Measurements from ENCODE around the gene GSG1.
A peak's percentile ranks its signal among the peaks of the same experiment; 100 is the strongest.

GSG1 gene

DNA sequence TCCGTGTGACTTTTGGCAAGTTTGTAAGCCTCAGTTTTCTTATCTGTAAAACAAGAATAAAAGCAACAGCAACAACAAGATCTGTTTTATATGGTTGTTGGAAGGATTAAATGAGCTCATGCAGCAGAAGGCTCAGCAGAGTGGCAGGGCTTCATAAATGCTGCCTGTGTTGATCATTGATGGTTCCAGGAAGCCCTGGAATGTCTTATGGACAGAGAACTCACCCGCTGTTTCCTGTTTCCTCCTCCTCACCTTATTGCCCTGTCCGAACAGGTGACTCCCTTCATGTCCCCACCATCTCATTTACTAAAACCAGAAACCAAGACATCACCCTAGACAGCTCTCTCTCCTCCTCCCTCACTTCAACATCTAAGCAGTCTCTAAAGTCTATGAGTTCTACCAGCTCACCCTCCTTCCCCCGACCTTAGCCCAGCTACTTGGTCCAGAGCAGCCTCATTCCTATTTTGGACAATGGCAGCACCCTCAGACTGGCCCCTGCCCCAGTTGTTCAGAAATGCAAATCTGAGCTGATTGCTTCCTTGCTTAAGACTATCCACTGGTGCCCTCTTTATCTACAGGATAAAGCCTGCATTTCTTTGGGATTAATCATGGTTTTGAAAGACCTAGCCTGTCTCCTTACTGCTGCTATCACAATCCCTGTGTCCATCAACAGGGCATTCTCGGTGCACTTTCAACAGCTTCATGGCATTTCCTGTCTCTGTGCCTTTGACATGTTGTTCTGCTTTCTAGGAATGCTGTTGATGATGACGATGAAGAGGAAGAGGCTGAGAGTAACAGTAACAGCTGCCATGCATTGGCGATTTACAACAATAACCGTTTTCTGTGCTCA lies 21.4 kb upstream of the GSG1 start:
- Histone ChIP-seq H3K27ac (no peak overlapping the region), H3K4me3 (no peak overlapping the region)

DNA sequence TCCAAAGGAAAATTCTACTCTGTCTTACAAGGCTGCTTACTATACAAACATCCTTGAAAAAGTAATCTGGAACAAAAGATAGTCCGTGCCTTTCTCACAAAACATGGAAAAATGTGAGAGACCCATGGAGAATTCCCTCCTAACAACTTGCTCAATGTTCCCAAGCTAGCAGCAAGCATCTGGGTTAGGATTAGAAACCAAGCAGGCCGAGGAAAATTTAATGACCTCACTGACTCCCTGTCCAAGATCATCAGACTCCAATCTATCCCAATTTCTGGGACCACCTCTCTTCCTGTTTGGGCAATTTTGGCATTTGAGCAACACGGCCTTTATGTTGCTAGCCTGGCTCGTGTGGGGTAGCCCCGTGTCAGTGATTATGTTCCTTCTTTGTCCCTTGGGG lies 18.1 kb upstream of the GSG1 start:
- no peak overlapping the region for H3K4me3 ChIP-seq
- no peak overlapping the region for H3K27ac ChIP-seq

DNA sequence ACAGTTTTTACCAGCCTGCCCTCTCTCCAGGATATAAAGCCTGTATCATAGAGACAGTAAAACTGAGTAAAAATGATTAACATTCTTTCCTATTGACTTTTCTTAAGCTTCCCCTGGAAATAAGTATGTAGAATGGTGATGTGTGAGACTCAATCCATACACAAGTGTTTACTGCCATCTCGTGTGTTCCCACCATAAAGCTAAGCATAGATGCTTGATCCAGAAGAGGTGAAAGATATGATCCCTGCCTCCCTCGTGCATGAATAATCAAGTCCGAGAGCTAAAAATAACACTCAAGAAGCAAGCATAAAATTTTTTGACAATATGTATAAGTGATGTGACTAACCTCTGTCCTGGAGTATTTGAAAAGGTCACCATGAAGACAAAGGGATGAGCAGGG lies 16.9 kb upstream of the GSG1 start:
- no peak overlapping the region for H3K4me3 ChIP-seq
- no peak overlapping the region for H3K27ac ChIP-seq

DNA sequence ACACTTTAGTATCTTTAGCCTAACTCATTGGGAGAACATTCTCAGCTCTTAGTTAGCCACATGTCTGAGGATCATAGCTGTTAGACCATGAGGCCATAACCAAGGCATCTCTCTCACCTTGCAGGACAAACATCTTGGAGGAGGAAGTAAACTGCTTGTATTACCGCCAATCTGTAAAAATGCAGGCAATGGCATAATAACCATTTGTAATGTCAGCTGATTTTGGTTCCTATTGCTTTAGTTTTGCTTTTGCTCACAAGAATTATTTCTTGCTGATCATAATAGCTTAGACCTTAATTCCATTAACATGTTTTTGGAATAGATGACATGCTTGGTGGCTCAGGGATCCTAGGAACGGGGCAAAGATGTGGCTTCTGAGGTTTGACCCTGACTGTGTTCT lies 16.4 kb upstream of the GSG1 start:
- H3K27ac ChIP-seq, result no peak overlapping the region
- H3K4me3 ChIP-seq, result no peak overlapping the region

DNA sequence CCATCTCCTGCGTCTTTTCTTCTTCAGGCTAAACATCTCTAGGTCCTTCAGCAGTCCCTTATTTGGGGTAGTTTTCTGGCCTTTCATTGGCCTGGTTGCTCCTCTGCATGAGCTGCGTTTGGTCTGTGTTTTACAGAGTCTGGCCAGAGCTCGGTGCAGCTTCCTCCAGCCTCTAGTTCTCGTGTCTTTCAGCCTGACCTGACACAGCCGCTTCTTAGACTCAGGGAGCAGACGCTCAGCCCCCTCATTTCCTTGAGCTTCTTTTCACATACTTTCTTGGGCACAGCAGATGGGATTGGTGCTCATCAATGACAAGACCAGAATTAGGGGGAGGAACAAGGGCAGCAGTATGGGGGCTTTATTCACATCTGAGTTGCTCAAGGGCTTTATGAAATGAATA lies 13.6 kb upstream of the GSG1 start:
- H3K4me3 ChIP-seq, result no peak overlapping the region
- no peak overlapping the region for H3K27ac ChIP-seq

DNA sequence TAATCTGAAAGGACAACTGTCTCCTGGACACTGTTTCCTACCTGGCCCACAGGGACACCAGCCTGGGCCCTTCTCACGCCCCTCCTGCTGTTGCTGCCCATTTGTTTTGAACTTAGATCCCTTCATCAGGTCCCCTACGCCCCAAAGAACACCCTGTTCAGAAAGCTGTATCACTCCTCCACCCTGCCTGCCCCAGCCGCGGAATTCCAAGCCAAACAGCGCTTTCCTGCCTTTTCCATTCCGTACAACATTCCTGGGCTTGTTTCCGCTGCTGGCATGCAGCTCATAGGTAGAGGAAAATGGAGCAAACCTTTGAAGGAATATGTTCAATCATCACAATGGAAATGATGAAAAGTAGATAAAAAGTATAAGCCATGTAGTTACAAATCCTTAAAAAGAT lies 12.8 kb upstream of the GSG1 start:
- Histone ChIP-seq H3K4me3 (no peak overlapping the region), H3K27ac (no peak overlapping the region)

DNA sequence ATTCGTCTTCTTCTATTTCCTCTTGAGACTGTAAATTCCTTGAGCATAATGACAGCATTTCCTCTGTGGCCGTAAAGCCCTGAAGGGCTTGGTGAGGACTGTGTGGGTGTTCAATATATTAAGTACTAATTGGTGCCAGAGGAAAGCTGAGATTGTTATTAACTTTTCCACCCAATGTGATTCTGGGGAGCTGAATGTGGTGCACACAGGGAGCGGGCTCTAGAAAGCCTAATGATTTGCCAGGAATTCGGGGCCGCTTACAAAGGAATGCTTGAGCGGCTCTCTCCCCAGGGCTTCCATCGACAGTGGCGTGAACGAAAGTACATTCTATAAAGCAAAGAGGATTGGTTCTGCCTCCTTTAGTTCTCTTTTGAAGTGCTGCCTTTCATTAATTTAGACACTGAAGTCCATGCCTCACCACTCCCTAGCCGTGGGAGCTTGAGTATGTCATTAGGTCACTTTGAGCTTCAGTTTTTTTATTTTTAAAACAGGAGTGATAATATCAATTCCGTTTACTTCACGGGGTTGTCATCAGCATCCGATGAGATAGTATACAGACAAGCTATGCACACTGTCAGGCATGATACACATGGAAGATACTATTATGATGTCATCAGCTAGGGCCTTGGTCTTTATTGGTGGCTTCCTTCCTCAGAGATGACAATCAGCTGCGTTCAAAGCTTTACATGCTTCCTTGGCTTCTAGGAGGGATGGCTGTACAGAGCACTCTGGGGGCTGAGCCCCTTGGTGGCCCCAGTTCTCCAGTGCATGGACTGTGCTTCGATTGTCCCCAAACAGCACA lies 11.0 kb upstream of the GSG1 start:
- H3K4me3 ChIP-seq, result no peak overlapping the region
- H3K27ac ChIP-seq, result peak overlapping the region in 2 of 21 experiments; percentile 37 to 69

DNA sequence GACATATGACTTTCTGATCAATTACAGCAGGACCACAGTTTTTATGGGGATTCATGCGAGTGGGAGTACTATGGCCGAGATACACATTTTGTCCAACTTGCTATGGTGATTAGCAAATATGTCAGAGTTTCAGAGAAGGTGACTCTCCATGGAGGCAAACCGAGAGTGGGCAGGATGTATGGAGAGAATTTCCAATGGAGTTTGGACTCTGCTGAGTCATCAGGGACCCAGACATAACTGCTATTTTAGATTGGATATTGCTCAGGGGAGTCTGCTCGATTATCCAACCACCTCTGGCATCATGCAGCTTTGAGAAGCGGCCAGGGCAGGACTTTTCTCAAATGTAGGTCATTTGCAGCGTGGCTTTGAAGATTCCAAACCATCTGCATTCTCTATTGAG lies 9.5 kb upstream of the GSG1 start:
- Histone ChIP-seq H3K4me3 (no peak overlapping the region), H3K27ac (no peak overlapping the region)

DNA sequence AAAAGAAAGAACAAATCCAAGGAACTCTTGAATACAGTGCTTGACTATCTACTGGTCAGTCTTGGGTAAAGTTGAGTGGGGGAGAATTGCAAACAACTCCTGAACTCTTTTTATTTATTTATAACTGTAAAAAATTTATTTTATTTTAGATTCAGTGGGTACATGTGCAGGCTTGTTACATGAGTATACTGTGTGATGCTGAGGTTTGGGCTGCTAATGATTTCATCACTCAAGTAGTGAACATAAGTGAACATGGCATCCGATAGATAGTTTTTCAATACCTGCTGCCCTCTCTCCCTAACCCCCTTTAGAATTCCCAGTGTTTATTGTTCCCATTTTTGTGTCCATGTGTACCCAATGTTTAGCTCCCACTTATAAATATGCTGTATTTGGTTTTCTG lies 3.2 kb upstream of the GSG1 start:
- no peak overlapping the region for H3K27ac ChIP-seq
- no peak overlapping the region for H3K4me3 ChIP-seq

DNA sequence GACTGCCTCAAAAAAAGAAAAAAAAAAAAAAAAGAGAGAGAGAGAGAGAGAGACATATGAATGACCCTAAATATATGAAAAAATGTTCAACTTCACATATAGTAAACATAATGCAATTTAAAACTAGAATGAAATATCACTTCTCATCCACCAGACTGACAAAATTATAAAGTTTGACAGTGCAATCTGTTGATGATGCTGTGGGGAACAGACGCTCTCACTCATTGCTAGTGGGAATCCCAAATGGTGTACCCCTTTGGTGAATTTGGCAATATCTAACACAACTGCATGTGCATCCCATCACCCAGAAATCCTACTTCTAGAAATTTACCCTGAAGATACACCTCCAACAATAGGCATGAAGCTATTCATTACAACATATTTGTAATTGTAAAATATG lies 2.3 kb upstream of the GSG1 start:
- Histone ChIP-seq H3K4me3 (no peak overlapping the region), H3K27ac (no peak overlapping the region)

DNA sequence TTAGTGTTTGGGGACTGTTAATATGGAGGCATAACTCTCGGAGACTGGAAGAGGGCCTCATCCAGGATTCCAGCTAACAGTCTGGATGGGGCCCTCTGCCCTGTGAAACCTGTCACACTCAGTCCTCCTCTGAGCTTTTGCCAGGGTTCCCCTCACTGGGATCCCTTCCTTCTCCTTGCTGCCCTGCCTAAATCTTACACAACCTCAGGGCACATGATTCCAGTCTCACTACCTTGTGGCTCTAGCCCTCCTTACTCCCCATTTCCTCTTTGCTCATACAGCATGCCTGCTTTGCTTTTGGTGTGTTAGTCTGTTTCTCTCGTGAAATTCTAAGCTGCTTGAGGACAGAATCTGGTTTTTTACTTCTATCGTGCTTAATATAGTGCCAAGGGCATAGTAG lies 942 bp upstream of the GSG1 start:
- Histone ChIP-seq H3K4me3 (no peak overlapping the region), H3K27ac (peak overlapping the region in 2 of 21 experiments; percentile 2 to 17)

DNA sequence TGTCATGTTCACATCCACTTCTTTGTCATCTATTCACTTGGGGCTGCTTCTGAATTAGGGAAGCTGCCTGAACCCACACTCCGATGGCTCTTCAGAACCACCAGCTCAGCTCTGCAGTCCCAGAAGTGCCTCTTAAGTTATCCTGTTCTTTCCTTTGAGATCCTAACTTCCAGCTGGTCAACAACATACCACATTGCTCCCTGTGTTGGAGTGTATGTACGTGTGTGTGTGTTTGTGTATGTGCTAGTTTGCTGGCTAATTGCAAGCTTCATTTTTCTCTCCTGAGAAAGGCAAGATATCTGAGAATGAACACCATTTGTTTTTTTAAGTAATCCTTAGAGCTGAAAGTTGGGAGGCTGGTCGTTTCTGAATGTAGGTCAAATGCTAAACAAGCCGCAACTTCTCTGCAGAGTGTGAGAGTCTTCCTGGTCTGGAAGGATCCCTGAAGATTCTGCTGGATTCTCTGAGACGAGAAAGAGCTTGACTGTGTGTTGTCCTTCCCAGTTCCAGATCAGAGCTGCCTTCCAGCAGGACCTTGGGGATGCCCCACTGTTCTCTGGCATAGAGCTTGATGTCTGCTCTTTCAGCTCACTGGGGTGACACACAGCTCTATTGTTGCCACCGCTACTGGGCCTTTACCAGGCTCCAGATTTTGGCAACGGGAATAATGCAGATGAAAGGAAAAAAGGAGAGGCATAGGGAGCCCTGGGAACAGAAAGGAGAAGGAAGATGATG lies 839 bp downstream of the GSG1 start:
- no peak overlapping the region for H3K4me3 ChIP-seq
- peak overlapping the region in 18 of 21 experiments; percentile 44 to 99 (median 97) for H3K27ac ChIP-seq

DNA sequence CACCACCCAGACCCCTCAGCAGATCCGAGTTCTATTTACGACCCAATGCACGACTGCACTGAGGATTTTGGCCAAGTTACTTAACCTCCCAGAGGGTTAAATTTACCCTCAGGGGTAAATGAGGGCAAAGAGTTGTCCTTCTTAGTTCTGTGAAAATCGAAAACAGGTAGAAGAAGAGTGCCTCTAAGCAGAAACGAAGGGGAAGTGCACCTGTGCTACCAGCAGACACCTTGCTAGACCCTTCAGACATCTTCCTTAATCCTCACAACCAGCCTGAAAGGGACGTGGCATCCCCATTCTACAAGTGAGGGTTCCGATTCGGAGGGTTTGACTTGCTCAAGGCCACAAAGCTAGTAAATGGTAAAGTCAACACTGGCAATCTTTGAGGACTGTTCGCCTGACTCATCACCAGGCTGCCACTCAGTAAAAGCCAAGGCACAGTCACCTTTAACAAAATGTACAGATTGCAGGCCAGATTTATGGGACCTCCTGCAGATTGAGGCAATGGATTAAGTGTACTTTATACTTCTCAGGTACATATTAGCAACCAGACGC lies 1.6 kb downstream of the GSG1 start:
- peak overlapping the region; percentile 40 to 52 (median 47) for H3K4me3 ChIP-seq

DNA sequence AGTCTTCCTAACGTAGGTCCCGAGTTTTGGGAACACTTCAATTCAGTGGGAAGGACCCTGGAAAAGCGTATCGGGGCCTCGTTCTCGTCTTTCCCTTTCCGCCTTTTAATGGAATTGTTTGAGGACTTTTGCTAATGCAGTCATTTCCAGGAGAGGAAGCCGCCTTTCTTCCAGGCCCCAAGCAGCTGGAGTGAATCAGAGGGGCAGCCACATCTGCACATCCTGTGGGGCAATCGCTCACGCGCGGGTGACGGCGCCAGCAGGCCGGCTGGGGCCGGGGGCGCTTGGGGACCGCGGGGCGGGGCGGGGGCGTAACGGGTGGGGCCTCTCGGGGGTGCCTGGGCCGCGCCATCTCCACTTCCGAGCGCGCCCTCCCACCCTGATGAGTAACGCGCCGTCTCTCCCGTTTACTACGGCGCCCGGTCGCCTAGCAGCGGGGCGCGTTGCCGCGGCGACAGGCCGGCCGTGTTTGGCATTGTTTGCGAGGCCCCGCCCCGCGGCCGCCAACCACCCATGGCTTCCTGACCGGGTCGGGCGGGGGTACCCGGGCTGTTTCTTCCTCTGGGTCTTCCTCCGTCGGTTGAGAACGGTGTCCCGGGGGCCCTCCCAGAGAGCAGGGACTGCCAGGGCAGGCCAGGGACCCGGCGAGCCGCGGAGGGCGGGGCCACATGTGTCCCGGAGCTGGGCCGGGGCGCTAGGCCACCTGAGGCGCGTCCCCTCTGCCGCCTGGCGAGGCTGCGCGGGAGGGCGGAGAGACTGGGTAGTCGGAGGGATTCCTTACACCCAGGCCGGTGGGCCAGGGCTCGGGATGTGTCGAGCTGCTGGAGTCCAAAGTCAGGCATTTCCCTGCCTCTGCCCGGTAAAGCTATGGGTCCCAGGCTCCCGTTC lies 2.3 kb downstream of the GSG1 start:
- peak overlapping the region; percentile 83 to 99 (median 97) for H3K27ac ChIP-seq
- H3K4me3 ChIP-seq, result peak overlapping the region; percentile 40 to 52 (median 47)

More for the DNA sequence above, 1.6 kb downstream of the GSG1 start:
- H3K27ac ChIP-seq, result peak overlapping the region; percentile 83 to 99 (median 97)

DNA sequence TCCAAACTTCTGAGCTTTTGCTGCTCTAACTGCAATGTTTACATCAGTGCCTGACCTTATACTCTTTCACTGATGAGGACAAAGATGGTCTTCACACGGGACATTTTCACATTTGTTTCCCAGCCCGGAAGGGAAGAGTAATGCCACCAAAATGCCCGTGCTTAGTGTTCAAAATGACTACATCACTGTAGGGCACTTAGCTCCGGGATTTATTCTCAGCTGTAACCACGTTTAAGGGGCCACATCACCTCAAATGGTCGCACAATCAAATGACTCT lies 2.9 kb downstream of the GSG1 start:
- Histone ChIP-seq H3K4me3 (peak overlapping the region; percentile 40 to 52 (median 47)), H3K27ac (peak overlapping the region; percentile 52 to 99 (median 97))

DNA sequence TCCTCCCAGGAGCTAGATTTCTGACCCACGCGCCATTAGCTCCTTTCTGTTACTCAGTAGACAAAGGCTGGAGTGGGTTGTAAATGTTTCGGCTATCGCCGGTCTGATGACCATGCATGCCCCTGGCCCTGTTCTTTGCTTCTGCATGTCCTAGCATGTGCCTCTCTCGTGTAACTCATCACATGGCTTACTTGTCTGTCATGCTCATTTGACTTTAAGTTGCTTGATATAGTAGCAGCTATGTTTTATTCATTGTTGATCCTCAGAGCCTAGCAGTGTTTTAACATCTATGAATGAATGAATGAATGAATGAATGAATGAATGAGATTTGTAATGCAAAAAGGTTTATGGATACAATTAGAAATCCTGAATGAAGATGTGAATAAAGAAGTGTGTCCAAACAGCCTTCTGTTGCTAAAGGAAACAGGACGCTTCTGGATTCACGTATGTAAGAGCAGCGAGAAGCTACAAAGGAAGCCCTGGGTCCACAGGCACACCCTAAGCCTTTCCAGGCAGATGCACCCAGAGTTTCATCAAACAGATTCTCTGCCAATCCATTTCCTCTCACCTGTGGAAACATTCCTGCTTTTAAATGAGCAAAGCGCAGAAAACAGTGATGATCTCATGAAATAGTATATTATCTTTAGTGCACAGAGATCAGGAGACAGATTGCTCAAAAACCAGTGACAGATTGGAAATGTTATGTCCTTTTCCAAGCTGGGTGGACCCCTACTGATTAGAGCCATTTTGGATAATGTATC lies 3.4 kb downstream of the GSG1 start:
- H3K4me3 ChIP-seq, result peak overlapping the region in 1 of 7 experiments; percentile 51

DNA sequence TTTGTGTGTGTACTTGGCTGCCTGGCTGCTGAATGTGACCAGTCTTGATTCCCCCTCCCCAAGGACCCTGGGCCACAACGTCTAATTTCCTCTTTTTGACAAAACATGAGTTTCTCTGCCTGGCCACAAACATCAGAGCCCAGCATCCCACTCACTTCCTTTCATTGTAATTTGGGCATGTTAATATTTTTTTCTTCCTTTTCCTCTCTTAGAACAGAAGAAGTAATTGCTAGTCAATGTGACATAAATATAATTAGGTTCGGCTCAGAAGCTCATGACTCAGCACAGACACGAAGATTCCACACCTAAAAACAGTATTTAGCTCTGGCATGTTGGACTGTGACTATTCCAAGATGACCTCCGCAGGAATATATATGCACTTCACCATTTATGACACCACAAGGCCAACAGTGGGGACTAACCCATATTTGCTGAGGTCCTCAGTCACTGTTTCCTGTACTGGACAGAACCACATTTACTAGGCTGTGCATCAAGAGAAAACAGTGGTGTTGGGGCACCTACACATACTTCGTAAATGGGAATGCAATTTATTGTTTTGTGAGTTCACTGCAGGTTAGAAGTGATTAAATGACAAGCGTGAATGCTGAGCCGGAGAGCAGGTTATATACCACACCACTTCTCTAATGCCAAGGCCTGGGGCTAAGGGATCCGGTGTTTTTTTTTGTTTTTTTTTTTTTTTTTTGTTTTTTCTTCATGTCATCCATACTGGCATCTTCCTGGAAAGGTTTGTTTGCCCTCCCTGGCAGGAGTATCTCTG lies 4.2 kb downstream of the GSG1 start:
- peak overlapping the region; percentile 32 to 99 (median 97) for H3K27ac ChIP-seq
- no peak overlapping the region for H3K4me3 ChIP-seq

More for the DNA sequence above, 3.4 kb downstream of the GSG1 start:
- peak overlapping the region; percentile 52 to 99 (median 97) for H3K27ac ChIP-seq

Data from skin epidermis (tissue), 12 donors.